HCT116 (cell line): ENCODE results near the gene PLEKHG5.

ENCODE experiments used
- CTCF ChIP-seq, 3 experiments: fragments of 200-600 bp in 1 of 3; sonication (generic) in 1 of 3; IDR thresholded peaks in 2 of 3; conservative IDR thresholded peaks in 1 of 3; 2 replicates each; pipeline ENCODE4 v1.5.1; 2012 to 2017; ENCODE audit warnings: low read depth in 2 of 3, low read length in 2 of 3, antibody characterized with exemption in 1 of 3, borderline replicate concordance in 1 of 3, control low read depth in 1 of 3, mild to moderate bottlenecking in 1 of 3, mixed read lengths in 1 of 3, mixed run types in 1 of 3, moderate library complexity in 1 of 3; ENCODE audit not compliant: insufficient read depth in 1 of 3
- EZH2 ChIP-seq: fragments of 200-600 bp; sonication (generic); IDR thresholded peaks from 2 replicates; pipeline ENCODE4 v1.6.1; 2017; ENCODE audit warnings: antibody characterized with exemption, mixed run types

- no peak for TF ChIP-seq CTCF (IDR thresholded peaks at IDR 0.05 in 2 of 3, conservative IDR thresholded peaks at IDR 0.05 in 1 of 3; ENCODE audit: borderline replicate concordance in 1 of 3, insufficient read depth in 1 of 3, low read depth in 2 of 3, low read length in 2 of 3)
- TF ChIP-seq EZH2 = no peak
Measured at GRCh38 chr1:6467744-6468688, 23.5 kb downstream of the PLEKHG5 start.
